GM21723 (cell line): ENCODE data around the gene C16orf74.

ENCODE experiments used
- ATAC-seq: cut with Tn5 transposase; IDR thresholded peaks from one replicate; pipeline ENCODE4 v1.9.1; 2021; ENCODE audit warnings: mild to moderate bottlenecking, moderate library complexity; ENCODE audit not compliant: unreplicated experiment

C16orf74 gene

GRCh38 chr16:85777583-85778310 is 26.9 kb upstream of the C16orf74 start:
- ATAC-seq: no peak

GRCh38 chr16:85774811-85775210 is 23.9 kb upstream of the C16orf74 start:
- ATAC-seq: no peak

GRCh38 chr16:85774136-85774535 is 23.2 kb upstream of the C16orf74 start:
- no peak for ATAC-seq

GRCh38 chr16:85773044-85773443 is 22.1 kb upstream of the C16orf74 start:
- no peak for ATAC-seq

GRCh38 chr16:85770741-85771140 is 19.8 kb upstream of the C16orf74 start:
- ATAC-seq: no peak

GRCh38 chr16:85768199-85768598 is 17.3 kb upstream of the C16orf74 start:
- no peak for ATAC-seq

GRCh38 chr16:85767531-85767930 is 16.6 kb upstream of the C16orf74 start:
- no peak for ATAC-seq

GRCh38 chr16:85765767-85766166 is 14.9 kb upstream of the C16orf74 start:
- no peak for ATAC-seq

GRCh38 chr16:85765211-85765610 is 14.3 kb upstream of the C16orf74 start:
- no peak for ATAC-seq

- ATAC-seq: no peak
Observed at GRCh38 chr16:85763616-85764015, 12.7 kb upstream of the C16orf74 start.

- no peak for ATAC-seq
Observed at GRCh38 chr16:85762970-85763369, 12.1 kb upstream of the C16orf74 start.

GRCh38 chr16:85761861-85762260 is 11.0 kb upstream of the C16orf74 start:
- no peak for ATAC-seq

GRCh38 chr16:85759631-85760419 is 8.9 kb upstream of the C16orf74 start:
- ATAC-seq: no peak

GRCh38 chr16:85759136-85759535 is 8.2 kb upstream of the C16orf74 start:
- ATAC-seq: no peak

- no peak for ATAC-seq
Observed at GRCh38 chr16:85757341-85757822, 6.5 kb upstream of the C16orf74 start.

GRCh38 chr16:85755929-85756768 is 5.3 kb upstream of the C16orf74 start:
- peak; percentile 46 for ATAC-seq

- ATAC-seq: no peak
Observed at GRCh38 chr16:85754413-85754812, 3.5 kb upstream of the C16orf74 start.

- no peak for ATAC-seq
Observed at GRCh38 chr16:85753976-85754375, 3.1 kb upstream of the C16orf74 start.

GRCh38 chr16:85753559-85753958 is 2.7 kb upstream of the C16orf74 start:
- no peak for ATAC-seq

- no peak for ATAC-seq
Observed at GRCh38 chr16:85752511-85753420, 1.9 kb upstream of the C16orf74 start.
